H1 (cell line): ENCODE results near the gene WDFY4. TPM values are rescaled to one million over a fixed set of nuclear protein-coding genes. Genes with fewer than 3 reads are reported as not detected.

Experiments
- CHD1 ChIP-seq: IDR thresholded peaks from 2 replicates; pipeline ENCODE4 v1.6.1; 2012; ENCODE audit warnings: low read depth, low read length, improper control_type of control experiment
- HDAC2 ChIP-seq, 2 experiments: fragments of 300-600 bp in 1 of 2; sonication (generic) in 1 of 2; IDR thresholded peaks; 2 replicates each; pipeline ENCODE4 v1.6.1; 2011 to 2012; ENCODE audit warnings: low read depth in 2 of 2, low read length in 2 of 2, mild to moderate bottlenecking in 2 of 2, moderate library complexity in 2 of 2, borderline replicate concordance in 1 of 2, inconsistent platforms in 1 of 2
- TCF12 ChIP-seq: IDR thresholded peaks from 2 replicates; pipeline ENCODE4 v1.6.1; 2011; ENCODE audit warnings: low read depth, mild to moderate bottlenecking, low read length
- polyA plus RNA-seq, 7 experiments: library from polyadenylated mRNA; depleted of rRNA in 3 of 7; stranded (reverse) in 5 of 7; unstranded in 2 of 7; fragments of >200 nt in 5 of 7; fragments of 200-250 nt in 2 of 7; gene quantifications; 1 replicate in 5 of 7; 2 replicates in 1 of 7; 4 replicates in 1 of 7; pipeline versions ENCODE4 v1.2.1 to v1.2.3, GENCODE V29; 2011 to 2013; ENCODE audit warnings: missing spikeins in 2 of 7, mixed read lengths in 2 of 7
- total RNA-seq: library from RNA; stranded (reverse); fragmentation: NEBNext Ultra II Directional; extraction: Animal tissue kit (Norgen Biotek cat#: 25700); gene quantifications from 2 replicates; pipeline ENCODE4 v1.2.1, GENCODE V29; 2021

WDFY4 gene
- total and polyA plus RNA-seq, 2 of the 8 experiments (the other 6 are each of a cell fraction or from before 2014, with no cell fraction given), result not detected

DNA sequence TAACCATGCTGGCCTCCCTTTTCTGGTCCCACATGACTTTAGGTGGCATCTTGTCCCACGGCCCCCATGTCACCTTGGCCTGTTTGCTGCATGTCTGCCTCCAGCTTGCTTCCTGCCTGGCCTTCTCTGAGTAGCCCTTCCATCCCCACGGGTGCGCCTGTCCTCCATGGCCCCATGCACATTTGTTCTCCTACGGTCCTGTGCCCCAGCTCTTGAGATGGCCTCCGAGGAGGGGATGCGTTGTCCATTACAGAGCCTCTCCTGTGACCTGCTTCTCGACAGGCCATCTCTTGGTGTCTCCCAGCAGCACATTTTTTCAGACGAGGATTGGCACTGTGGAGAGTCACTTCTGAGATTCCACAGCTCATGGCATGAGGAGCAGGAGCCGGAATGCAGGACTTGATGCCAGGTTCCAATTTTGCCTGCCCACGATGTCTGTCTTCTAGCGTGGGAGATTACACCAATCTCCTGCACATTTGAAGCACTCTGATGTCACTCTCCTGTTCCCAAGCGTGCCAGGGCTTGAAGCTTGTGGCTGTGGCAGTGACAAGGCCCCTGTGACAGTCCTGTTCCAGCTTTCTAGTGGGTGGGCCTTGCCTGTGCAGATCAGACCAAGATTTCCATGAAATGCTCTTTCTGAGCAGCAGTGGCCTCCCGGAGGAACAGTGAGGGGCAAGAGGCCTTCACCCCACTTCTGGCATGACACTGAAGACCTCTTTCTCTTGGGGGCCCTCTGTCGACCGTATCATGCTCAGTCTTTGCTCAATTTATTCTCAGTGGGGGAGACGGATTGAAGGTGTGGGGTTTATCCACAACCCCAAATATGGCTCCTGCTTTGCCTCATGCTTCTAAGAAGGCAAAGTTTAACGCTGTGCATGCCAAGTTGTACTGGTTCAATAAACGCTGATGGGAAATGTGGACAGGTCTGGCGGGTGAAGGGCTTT lies 13.4 kb downstream of the WDFY4 start (continued):
- no peak for TF ChIP-seq TCF12
- TF ChIP-seq CHD1, result no peak
- no peak for TF ChIP-seq HDAC2 (IDR thresholded peaks at IDR 0.05; ENCODE audit: borderline replicate concordance in 1 of 2, low read depth in 2 of 2, low read length in 2 of 2)
- TF ChIP-seq, all 59 proteins: peak for 0
